Stimulated activated naive CD4-positive, alpha-beta T cell treated with Interleukin-2 at 50 U/mL for 16 hours (primary cell): ENCODE data around the gene MRPS22.

Experiments
- DNase-seq: peaks from one replicate; lab custom pipeline; 2025; lab: John Stamatoyannopoulos, UW

MRPS22 gene

GRCh38 chr3:139343895-139344856, at the start of gene MRPS22:
MRPS22 (plus strand) TSS chr3:139344020; CDS start chr3:139344027, 7 bp downstream.
- DNase-seq = peak; percentile 80

DNA sequence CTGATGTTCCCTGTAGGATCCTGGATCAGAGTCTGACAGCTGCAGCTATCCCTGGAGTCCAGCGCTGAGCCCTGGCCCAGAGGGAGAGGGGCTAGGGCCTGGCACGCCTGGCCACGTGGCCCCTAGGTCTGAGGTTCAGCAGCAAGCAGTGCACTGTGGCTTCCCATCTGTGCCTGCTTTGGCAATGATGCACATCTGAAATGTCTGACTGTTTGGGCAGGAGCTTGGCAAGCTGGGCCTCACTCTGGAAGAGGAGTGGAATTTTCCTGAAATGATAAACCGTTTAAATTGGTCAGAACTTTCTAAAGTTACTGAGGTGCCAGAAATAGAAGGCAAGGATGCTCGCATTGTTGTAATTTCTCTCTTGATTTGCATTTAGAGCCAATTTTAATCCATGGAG, 48.8 kb upstream of the MRPS22 start:
- no peak for DNase-seq

DNA sequence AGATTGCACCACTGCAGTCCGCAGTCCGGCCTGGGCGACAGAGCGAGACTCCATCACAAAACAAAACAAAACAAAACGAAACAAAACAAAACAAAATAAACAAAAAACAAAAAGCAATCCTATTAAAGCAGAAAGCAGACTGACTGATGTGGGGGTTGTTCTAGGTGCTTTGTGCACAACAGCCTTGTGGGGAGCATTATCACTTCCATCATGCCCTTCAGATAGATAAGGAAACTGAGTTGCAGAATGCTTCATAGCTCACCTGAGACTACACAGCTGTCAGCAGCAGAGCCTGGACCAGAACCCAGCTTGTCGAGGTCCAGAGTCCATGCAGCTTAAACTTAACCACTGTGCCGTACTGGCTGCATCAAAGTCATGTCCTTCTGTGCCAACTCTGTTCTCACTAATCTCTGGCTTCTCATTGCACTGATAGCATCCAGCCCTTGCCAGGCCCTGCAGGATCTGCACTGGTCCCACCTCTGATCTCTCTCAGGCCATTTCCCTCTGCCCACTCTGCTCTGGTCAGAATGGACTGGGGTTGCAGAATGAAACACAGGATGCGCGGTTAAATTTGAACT, 47.6 kb upstream of the MRPS22 start:
- no peak for DNase-seq

DNA sequence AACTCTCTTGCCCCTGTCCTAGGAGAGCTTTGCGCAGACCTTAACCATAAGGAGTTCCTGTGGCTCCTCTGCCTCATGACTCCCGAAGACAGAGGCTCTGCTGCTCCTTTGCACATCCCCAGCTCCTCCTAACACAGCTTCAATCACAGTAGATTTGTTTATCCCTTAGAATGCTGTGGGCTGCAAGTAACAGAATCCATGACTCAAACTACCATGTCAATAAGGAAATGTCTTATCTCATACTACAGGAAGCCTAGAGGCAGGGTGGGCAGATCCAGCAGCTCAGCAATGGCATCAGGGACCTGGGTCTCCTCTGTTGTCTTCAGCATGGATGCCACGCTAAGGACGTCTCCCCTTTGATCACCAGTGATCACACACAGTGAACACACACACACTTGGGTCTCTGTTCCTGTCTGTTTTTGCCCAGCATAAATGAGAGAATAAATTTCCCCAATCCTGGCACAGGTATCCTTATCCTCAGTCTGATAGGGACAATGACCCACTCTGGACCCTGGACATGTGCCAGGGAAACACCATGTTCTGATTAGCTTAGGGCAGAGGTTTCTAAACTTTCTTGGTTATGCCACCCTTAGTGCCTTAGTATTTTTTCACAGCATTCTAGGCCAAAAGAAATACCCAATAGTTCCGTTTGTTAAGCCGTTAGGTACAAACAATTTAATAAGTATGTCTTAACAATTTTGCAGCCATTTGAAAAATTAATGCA, 46.1 kb upstream of the MRPS22 start:
- DNase-seq = no peak

- DNase-seq = no peak
These were observed 44.3 kb upstream of the MRPS22 start for GRCh38 chr3:139299261-139300132.

DNA sequence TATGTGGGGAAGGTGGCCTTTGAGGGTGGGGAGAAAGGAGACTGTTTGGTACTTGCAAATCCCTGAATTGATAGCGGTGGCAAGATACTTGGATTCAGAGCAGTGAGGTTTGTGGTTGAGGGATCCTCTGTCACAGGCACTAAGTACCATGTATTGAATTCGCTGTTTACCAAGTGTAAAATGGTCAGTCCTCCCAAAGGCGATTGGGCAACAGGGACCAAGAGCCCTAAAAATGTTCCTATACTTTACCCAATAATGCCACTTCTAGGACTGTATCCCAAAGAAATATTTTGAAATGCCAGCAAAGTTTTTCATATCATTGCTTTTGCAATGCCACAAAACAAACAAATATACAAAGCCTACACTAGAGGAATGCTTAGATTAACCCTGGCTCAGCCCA, 43.4 kb upstream of the MRPS22 start:
- DNase-seq = no peak

- DNase-seq = no peak
These were observed 42.6 kb upstream of the MRPS22 start for GRCh38 chr3:139301183-139301582.

GRCh38 chr3:139301654-139302053, 42.2 kb upstream of the MRPS22 start:
- no peak for DNase-seq

- DNase-seq = no peak
These were observed 41.6 kb upstream of the MRPS22 start for GRCh38 chr3:139302084-139302800.

- no peak for DNase-seq
These were observed 41.1 kb upstream of the MRPS22 start for GRCh38 chr3:139302801-139303113.

- DNase-seq = no peak
These were observed 40.6 kb upstream of the MRPS22 start for GRCh38 chr3:139303216-139303615.

DNA sequence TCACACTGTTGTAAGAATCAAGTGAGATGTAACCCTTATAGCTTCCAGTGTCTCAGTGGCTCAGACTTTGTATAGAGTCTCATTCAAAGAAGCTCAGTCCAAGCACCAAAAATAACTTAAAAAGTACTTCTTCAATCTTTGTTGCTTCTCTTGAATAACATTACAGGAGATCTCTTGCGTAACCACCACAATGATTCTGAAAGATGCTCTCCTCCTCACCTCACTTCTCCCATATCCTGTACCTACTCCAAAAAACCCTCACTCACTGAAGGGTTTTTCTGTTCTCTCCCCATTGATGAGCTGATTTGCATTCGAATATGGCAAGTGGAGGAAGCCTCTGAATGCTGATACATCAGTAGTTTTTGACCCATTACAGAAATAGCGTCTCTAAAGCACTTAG, 39.4 kb upstream of the MRPS22 start:
- no peak for DNase-seq

DNA sequence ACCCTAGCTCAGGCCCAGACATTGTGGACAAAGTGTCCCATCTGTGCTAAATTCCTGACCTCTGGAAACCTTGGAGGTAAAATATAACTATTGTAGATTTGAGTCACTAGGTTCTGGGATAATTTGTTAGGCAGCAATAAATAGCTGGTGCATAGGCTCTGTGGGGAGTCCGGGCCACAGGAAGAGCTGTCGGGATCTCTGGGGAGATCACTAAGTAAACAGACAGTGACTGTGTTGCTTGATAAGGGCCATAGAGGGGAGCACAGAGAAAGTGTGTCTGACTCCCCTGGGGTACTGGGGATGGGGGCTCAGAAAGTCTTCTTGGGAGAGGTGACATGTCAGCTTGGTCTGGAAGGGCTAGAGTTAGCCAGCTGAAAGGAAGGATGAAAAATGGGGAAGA, 37.7 kb upstream of the MRPS22 start:
- no peak for DNase-seq

DNA sequence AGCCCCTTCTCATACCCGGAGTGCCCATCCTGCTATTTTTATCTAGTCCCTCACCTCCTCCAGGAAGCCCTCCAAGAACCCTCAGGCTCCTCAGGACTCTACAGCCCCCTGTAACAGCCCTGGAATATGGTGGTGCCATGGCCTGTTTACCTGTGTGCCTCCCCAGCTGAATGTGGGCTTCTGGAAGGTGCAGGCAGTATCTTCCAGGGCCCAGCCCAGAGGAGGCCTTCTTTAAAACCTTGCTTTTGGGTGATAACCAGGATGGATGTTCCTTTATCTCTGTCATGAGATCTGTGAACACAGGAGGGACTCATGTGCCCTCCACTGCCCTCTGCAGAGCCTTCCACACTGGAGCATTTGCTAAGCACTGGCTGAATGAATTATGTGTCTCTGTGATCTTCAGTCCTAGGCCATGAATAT, 36.7 kb upstream of the MRPS22 start:
- no peak for DNase-seq

- no peak for DNase-seq
These were observed 35.9 kb upstream of the MRPS22 start for GRCh38 chr3:139307601-139308555.

DNA sequence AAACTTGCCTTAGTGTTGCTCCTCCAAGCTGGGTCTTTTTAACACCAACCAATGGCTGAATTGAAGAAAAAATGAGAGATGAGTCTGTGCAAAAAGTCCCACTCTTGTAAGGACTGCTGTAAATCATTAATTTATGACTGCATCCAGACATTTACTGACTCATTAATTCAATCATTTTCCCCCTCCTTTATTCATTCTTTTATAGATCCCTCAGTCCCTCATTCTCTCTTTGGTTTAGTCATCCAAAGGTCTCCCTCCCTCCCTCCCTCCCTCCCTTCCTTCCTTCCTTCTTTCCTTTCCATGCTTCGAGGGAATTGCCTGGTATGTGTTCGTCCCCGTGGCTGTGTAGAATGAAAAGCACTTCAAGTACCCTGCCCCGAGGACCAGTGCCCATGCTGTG, 35.3 kb upstream of the MRPS22 start:
- DNase-seq = no peak

DNA sequence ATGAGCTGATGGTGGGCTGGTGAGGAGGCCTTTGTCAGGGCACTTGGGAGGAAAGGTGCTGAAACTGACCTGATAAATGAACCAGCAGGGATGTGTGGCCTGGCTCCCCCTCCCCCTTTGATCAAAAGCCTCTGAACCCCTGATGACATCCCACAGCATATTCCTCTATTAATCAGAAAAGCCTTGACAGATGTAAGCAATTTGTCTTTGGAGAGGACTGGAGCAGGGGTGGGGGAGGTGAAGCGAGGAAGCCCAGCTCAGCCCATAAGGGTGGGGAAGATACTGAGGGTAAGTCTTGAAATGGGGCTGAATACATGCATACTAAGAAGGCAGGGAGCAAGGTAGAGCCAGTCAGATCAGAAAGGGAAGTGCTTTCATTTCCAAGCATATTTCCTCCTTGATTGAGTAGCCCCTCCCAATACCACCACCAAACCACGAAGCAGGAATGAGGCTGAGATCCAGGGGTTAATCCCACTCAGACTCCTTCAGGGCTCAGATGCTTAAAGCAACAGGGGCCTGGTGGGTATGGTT, 34.7 kb upstream of the MRPS22 start:
- no peak for DNase-seq

DNA sequence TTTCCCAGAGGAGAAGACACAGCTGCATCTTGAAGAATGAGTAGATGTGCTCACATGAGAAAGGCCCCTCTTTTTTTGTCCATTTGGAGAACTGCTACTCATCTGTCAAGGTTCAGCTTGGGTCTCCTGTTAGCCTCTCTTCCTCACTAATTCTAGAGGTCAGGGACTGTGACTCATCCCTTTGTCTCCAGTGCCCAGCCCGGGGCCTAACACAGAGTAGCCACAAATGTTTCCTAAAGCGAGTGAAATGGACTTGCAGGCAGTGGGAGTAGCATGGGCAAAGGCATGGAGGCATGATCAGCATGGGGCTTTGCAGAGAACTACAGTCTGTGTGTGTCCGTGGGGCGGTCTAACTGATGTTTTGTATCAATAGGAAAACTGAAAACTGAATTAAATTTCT, 33.9 kb upstream of the MRPS22 start:
- DNase-seq = no peak

DNA sequence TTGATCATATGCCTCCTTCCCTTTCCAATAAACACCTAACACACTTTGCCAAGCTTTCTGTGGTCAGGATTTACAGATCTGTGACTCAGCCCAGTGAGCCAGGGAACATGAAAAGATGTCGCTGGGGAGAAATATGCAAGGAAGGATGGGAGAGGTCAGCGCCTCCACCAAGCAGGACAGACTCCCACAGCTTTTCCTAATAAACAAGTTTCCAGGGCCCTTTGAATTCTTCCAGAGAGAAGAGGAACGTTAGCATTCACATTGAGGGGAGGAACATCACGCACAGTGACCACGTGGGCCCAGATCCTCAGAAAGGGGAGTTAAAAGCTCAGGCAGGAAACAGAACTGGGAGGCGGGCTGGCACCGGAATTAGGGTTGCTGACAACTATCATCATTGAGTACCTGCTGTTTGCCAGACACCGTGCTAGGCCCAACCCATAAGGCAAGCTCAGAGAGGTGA, 33.3 kb upstream of the MRPS22 start:
- DNase-seq = no peak

DNA sequence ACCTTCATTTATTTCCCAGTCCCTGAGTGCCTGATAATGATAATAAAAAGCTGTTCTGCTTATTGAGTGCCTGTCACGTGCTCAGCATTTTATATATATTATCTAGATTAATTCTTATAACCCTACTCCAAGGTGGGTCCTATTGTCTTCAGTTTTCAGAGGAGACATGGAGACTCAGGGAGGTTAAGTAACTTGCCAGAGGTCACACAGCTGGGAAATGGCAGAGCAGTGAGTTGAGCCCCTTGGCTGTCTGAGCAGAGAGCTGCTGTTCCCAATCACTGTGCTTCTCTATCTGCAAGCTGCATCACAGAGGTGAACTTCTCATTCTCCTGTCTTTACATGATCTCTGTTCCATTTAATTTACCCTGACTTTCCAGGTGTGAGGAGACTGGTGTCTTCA, 32.3 kb upstream of the MRPS22 start:
- no peak for DNase-seq
